Measurements from ENCODE around the gene SAMD4A. TPM values are rescaled to one million over a fixed set of nuclear protein-coding genes. Genes with fewer than 3 reads are reported as not detected.
A peak's percentile ranks its signal among the peaks of the same experiment; 100 is the strongest.
"Not testable (repeated sequence)": the region's sequence is repeated elsewhere in the genome, so short reads cannot be mapped to it uniquely, and the experiment has no call there.

Gene SAMD4A
- total RNA-seq, 2 experiments from 2014 or later: 4.6 to 4.7 TPM

- Mint-ChIP-seq H3K27me3 (peaks cover 13% of the 10 kb centered on the region), H3K4me1 (no peaks in the 10 kb centered on the region), H3K36me3 (peaks cover 5% of the 10 kb centered on the region), H3K27ac (no peak overlapping the region), H3K9me3 (peaks cover 5% of the 10 kb centered on the region), H3K4me3 (no peak overlapping the region)
- no peak for DNase-seq
Measured at GRCh38 chr14:54797556-54797955, 230.6 kb downstream of the SAMD4A start.

- Mint-ChIP-seq H3K4me1 (no peaks in the 10 kb centered on the region), H3K36me3 (peaks cover 5% of the 10 kb centered on the region), H3K4me3 (no peak overlapping the region), H3K27ac (no peak overlapping the region), H3K27me3 (peaks cover 13% of the 10 kb centered on the region), H3K9me3 (peaks cover 5% of the 10 kb centered on the region)
- no peak for DNase-seq
Measured at GRCh38 chr14:54797986-54798385, 231.1 kb downstream of the SAMD4A start.

- H3K36me3 Mint-ChIP-seq: peaks cover 5% of the 10 kb centered on the region
- no peaks in the 10 kb centered on the region for H3K4me1 Mint-ChIP-seq
- no peak overlapping the region for H3K27ac Mint-ChIP-seq
- H3K4me3 Mint-ChIP-seq: no peak overlapping the region
- H3K27me3 Mint-ChIP-seq: peaks cover 16% of the 10 kb centered on the region
- no peak for DNase-seq
- H3K9me3 Mint-ChIP-seq: peaks cover 5% of the 10 kb centered on the region
Measured at GRCh38 chr14:54798465-54799124, 231.7 kb downstream of the SAMD4A start.

- H3K4me1 Mint-ChIP-seq, H3K36me3 Mint-ChIP-seq, H3K9me3 Mint-ChIP-seq, H3K27ac Mint-ChIP-seq, H3K4me3 Mint-ChIP-seq, DNase-seq: not testable (repeated sequence)
- peaks cover 25% of the 10 kb centered on the region for H3K27me3 Mint-ChIP-seq
Measured at GRCh38 chr14:54801482-54801881, 234.6 kb downstream of the SAMD4A start.

- H3K9me3 Mint-ChIP-seq: no peaks in the 10 kb centered on the region
- no peak overlapping the region for H3K27ac Mint-ChIP-seq
- no peak for DNase-seq
- H3K4me1 Mint-ChIP-seq: peaks cover 5% of the 10 kb centered on the region
- H3K4me3 Mint-ChIP-seq: no peak overlapping the region
- H3K36me3 Mint-ChIP-seq: no peaks in the 10 kb centered on the region
- peaks cover 35% of the 10 kb centered on the region for H3K27me3 Mint-ChIP-seq
Measured at GRCh38 chr14:54803396-54803795, 236.5 kb downstream of the SAMD4A start.

- Mint-ChIP-seq H3K27me3 (peaks cover 35% of the 10 kb centered on the region), H3K9me3 (no peaks in the 10 kb centered on the region)
- no peak for DNase-seq
Measured at GRCh38 chr14:54803926-54804537, 237.1 kb downstream of the SAMD4A start.

GRCh38 chr14:54804538-54805041 lies 237.7 kb downstream of the SAMD4A start:
- Mint-ChIP-seq H3K9me3 (no peaks in the 10 kb centered on the region), H3K27me3 (peaks cover 35% of the 10 kb centered on the region), H3K4me3 (no peak overlapping the region), H3K36me3 (no peaks in the 10 kb centered on the region), H3K4me1 (peaks cover 5% of the 10 kb centered on the region), H3K27ac (no peak overlapping the region)
- no peak for DNase-seq

More at GRCh38 chr14:54803926-54804537, 237.1 kb downstream of the SAMD4A start:
- peaks cover 5% of the 10 kb centered on the region for H3K4me1 Mint-ChIP-seq
- H3K36me3 Mint-ChIP-seq: no peaks in the 10 kb centered on the region
- H3K27ac Mint-ChIP-seq: no peak overlapping the region
- no peak overlapping the region for H3K4me3 Mint-ChIP-seq

- Mint-ChIP-seq H3K4me1 (peaks cover 5% of the 10 kb centered on the region), H3K27me3 (peaks cover 33% of the 10 kb centered on the region), H3K4me3 (no peak overlapping the region), H3K36me3 (no peaks in the 10 kb centered on the region), H3K9me3 (no peaks in the 10 kb centered on the region), H3K27ac (no peak overlapping the region)
- DNase-seq: no peak
Measured at GRCh38 chr14:54805070-54805444, 238.1 kb downstream of the SAMD4A start.

GRCh38 chr14:54805445-54806322 lies 238.8 kb downstream of the SAMD4A start:
- no peak overlapping the region for H3K4me3 Mint-ChIP-seq
- peaks cover 5% of the 10 kb centered on the region for H3K4me1 Mint-ChIP-seq
- H3K9me3 Mint-ChIP-seq: no peaks in the 10 kb centered on the region
- peaks cover 30% of the 10 kb centered on the region for H3K27me3 Mint-ChIP-seq
- no peaks in the 10 kb centered on the region for H3K36me3 Mint-ChIP-seq
- DNase-seq: peak; percentile 71
- H3K27ac Mint-ChIP-seq: no peak overlapping the region

GRCh38 chr14:54806616-54807015 lies 239.7 kb downstream of the SAMD4A start:
- no peak for DNase-seq
- no peak overlapping the region for H3K4me3 Mint-ChIP-seq
- no peaks in the 10 kb centered on the region for H3K36me3 Mint-ChIP-seq
- no peaks in the 10 kb centered on the region for H3K9me3 Mint-ChIP-seq
- H3K27me3 Mint-ChIP-seq: peaks cover 28% of the 10 kb centered on the region
- no peak overlapping the region for H3K27ac Mint-ChIP-seq
- H3K4me1 Mint-ChIP-seq: peaks cover 5% of the 10 kb centered on the region

- Mint-ChIP-seq H3K9me3 (no peaks in the 10 kb centered on the region), H3K27ac (no peak overlapping the region), H3K36me3 (no peaks in the 10 kb centered on the region), H3K4me3 (no peak overlapping the region), H3K27me3 (peaks cover 26% of the 10 kb centered on the region), H3K4me1 (peaks cover 5% of the 10 kb centered on the region)
- no peak for DNase-seq
Measured at GRCh38 chr14:54807428-54807827, 240.5 kb downstream of the SAMD4A start.

GRCh38 chr14:54807881-54808280 lies 241.0 kb downstream of the SAMD4A start:
- Mint-ChIP-seq H3K4me3 (no peak overlapping the region), H3K27ac (no peak overlapping the region), H3K9me3 (no peaks in the 10 kb centered on the region), H3K27me3 (peaks cover 26% of the 10 kb centered on the region), H3K36me3 (no peaks in the 10 kb centered on the region), H3K4me1 (peaks cover 5% of the 10 kb centered on the region)
- no peak for DNase-seq

GRCh38 chr14:54808326-54809161 lies 241.6 kb downstream of the SAMD4A start:
- no peak overlapping the region for H3K4me3 Mint-ChIP-seq
- no peaks in the 10 kb centered on the region for H3K9me3 Mint-ChIP-seq
- peaks cover 23% of the 10 kb centered on the region for H3K27me3 Mint-ChIP-seq
- no peak for DNase-seq
- peaks cover 5% of the 10 kb centered on the region for H3K4me1 Mint-ChIP-seq
- H3K36me3 Mint-ChIP-seq: no peaks in the 10 kb centered on the region
- H3K27ac Mint-ChIP-seq: no peak overlapping the region

- Mint-ChIP-seq H3K4me1 (peaks cover 5% of the 10 kb centered on the region), H3K9me3 (no peaks in the 10 kb centered on the region), H3K36me3 (no peaks in the 10 kb centered on the region), H3K27ac (no peak overlapping the region), H3K4me3 (no peak overlapping the region), H3K27me3 (peaks cover 23% of the 10 kb centered on the region)
- DNase-seq: no peak
Measured at GRCh38 chr14:54809767-54810166, 242.8 kb downstream of the SAMD4A start.
